HG02610 (cell line): ENCODE measurements around the gene RBM39.
"Not testable (repeated sequence)": the region's sequence is repeated elsewhere in the genome, so short reads cannot be mapped to it uniquely, and the experiment has no call there.

Source experiments
- ATAC-seq: cut with Tn5 transposase; IDR thresholded peaks from one replicate; pipeline ENCODE4 v1.9.1; 2021; ENCODE audit warnings: mild to moderate bottlenecking, moderate library complexity; ENCODE audit not compliant: unreplicated experiment

RBM39 gene

DNA sequence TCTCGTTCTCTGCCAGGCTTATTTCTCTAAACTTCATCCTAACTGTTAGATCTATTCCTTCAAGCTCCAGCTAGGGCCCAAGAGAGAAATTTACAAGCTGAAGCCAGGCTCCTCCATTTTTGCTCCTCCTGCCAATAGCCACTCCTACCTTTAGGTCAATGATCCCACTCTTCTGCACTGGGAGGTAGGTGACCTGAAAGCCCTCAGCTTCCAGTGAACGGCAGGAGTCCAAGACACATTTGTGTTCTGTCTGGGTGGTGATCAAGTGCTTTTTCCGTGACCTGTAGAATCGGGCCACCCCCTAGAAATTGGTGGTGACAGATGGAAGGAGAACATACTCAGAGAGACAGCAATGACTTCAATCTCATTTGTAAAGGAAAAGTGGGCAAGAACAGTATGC, 51.8 kb downstream of the RBM39 start:
- ATAC-seq: no peak

DNA sequence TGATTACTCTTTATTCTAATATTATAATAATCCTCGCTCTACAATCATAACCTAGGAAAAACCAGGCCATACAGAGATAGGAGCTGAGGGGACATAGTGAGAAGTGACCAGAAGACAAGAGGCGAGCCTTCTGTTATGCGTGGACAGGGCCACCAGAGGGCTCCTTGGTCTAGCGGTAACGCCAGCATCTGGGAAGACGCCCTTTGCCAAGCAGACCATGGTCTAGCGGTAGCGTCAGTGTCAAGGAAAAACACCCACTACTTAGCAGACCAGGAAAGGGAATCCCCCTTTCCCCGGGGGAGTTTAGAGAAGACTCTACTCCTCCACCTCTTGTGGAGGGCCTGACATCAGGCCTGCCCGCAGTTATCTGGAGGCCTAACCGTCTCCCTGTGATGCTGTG, 55.2 kb downstream of the RBM39 start:
- not testable (repeated sequence) for ATAC-seq

DNA sequence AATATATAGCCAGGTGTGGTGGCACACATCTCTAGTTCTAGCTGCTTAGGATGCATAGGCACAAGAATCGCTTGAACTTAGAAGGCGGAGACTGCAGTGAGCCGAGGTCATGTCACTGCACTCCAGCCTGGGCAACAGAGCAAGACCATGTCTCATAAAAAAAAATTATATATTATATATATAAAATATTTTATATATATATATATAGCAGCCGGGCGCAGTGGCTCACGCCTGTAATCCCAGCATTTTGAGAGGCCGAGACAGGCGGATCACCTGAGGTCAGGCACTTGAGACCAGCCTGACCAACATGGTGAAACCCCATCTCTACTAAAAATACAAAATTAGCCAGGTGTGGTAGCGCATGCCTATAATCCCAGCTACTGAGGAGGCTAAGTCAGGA, 56.7 kb downstream of the RBM39 start:
- not testable (repeated sequence) for ATAC-seq

DNA sequence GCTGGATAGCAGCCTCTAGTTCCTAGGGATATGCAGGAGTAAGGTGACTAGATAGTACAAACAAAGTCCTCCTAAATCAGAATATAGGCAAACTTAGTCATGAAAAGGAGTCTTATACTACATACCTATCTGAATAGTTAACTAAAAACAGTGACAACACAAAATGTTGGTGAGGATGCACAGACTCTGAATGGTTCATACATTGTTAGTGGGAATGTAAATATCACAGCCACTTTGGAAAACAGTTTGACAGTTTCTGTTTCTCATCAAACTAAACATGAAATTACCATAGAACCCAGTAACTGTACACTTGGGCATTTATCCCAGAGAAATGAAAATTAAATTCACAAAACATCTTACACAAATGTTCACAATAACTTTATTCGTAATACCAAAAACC, 60.1 kb downstream of the RBM39 start:
- ATAC-seq: no peak

DNA sequence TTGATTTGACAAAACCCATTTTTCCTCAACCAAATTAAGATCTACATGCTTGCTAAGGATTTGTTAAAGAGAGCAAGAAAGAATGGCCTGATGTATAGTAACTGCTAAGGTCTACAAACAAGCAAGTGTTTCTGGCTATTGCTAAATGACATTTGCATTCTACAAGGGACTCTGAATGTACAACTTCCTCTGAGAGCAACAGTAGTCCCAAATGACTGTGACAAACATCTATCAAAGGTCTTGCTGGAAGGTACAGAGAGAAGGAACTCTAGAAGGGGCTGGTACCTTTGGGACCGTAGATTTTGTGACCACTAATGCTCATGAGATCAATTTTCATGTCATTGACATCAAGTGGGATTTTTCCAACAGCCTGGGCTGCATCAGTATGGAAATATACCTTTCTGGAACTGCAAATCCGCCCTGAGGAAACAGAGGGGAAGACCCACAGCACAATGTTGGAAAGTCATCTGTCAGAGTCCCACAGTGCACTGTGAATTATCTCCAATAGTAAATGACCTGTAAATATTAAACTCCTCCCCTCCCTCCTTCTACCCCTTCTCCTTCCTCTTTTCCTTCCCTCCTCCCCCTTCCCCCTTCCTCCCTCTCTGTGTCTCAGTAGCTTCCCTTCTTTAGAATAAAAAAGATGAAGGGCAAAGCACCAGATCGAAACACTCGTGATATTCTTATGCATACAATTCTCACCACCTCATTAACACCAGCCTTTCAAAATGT, 61.4 kb downstream of the RBM39 start:
- ATAC-seq: no peak

DNA sequence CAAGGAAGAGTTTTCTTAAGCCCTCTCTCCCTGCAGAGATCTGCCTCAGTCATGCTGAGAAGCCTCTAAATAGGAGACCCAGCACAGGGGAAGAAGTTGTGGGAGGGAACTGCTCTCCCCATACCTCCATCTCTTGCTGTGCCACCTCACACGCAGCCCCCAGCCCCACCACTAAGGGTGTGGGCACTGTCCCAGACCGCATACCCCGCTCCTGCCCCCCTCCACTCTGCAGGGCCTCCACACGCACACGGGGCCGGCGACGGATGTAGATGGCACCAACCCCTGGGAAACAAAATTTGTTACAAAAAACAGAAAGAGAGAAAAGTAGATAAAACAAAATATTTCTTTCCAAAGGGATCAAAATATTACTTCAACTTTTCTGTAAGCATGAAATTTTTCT, 67.1 kb downstream of the RBM39 start:
- no peak for ATAC-seq

DNA sequence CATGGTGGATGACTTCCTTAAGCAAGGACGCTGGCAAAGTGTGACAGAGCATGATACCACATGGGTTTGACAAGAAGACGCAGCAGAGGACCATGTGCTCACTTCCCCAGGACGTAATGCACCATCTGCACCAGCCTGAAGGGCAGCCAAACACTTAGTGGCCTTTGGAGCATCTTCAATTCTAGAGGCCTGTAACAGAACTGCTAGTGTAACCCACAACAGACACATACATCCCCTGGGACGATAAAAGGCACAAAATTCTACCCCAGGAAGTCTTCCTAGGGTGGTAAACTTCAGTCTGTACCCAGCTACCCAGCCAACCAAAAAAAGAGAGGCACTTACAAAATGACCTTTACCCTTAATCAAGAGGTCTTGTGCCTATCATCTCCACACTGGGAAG, 68.2 kb downstream of the RBM39 start:
- no peak for ATAC-seq

DNA sequence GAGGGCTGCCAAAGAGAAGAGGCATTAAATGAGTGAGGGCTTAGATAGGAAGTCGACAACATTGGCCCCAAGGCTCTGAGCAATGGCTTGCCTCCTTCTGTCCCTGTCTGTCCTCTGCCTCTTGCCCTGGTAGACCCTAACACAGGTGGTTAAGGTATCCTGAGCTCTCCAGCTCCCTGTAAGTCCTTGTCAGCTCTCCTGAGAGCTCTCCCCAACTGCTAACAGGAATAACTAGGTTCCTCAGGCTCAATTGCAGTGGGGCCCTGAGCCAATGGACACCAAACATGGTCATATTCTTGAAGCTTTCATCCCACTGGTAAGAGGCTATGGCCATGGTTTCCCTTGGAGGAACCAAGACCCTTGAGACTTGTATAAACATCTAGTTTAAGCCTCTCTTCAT, 72.4 kb downstream of the RBM39 start:
- ATAC-seq: no peak

DNA sequence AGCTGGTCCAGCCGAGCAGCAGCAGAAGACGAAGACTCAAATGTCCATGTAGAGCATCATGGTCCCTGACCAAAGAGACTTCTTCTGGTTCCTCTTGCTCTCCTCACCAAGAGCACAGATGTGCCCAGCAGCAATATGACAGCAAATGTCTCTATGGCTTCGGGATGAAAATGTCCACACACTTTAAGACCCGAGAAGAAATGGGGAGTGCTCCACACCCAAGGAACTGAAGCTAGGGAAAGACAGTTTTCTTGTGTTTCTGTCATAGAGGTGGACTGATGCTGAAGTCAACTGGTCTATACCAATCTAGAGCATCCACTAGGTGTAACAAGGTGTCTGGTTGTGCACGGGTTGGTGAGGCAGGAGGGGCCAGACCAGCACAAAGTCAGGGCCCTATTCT, 72.8 kb downstream of the RBM39 start:
- no peak for ATAC-seq

DNA sequence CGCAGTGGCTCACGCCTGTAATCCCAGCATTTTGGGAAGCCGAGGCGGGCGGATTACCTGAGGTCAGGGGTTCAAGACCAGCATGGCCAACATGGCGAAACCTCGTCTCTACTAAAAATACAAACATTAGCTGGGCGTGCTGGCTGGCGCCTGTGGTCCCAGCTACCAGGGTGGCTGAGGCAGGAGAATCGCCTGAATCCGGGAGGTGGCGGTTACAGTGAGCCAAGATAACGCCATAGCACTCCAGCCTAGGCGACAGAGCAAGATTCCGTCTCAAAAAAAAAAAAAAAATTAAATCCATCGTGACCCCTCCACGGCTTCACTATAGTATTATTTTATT, 76.1 kb downstream of the RBM39 start:
- ATAC-seq: no peak

DNA sequence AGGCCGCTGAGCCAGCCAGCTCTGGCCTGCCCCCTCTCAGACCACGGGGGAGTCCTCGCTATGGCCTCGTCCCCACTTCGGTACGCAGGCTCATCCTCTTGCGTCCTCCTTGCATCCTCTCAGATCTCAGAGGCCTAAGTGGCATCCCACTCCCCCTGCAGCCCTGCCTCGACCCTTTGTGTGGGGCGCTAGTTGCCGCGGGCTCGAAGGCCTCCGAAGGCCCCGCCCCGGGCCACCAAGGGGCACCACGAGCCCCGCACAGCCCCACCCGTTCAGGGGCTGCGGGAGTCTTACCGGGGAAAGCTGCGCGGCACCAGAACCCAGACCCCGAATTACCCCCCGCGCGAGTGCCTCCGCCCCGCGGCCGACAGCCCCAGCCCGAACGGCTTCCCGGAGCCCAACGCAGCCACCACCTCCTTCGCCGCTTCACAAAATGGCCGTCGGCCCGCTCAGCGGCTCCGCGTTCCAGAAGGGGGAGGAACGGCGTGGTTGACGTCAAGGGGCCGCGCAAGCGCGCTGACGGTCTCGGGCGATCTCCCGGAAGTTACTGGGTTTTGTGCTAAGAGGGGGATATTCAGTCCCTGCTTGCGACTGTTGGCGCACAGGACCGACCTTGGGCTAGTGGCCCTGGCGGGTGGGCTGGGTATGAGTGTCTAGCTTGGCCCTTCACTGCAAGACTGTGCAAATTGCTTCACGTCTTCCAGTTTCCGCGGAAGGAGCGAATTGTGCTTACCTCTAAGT, 77.4 kb downstream of the RBM39 start, which contains the start of the genes CPNE1 and RBM12:
Gene CPNE1, minus strand, starts transcription at position 435 of the 741 bp plus-strand sequence. CDS start 31,977 bp downstream, outside the sequence.
Gene RBM12, minus strand, starts transcription at position 435 of the 741 bp plus-strand sequence. CDS start 9,578 bp downstream, outside the sequence.
- peak; percentile 72 for ATAC-seq

DNA sequence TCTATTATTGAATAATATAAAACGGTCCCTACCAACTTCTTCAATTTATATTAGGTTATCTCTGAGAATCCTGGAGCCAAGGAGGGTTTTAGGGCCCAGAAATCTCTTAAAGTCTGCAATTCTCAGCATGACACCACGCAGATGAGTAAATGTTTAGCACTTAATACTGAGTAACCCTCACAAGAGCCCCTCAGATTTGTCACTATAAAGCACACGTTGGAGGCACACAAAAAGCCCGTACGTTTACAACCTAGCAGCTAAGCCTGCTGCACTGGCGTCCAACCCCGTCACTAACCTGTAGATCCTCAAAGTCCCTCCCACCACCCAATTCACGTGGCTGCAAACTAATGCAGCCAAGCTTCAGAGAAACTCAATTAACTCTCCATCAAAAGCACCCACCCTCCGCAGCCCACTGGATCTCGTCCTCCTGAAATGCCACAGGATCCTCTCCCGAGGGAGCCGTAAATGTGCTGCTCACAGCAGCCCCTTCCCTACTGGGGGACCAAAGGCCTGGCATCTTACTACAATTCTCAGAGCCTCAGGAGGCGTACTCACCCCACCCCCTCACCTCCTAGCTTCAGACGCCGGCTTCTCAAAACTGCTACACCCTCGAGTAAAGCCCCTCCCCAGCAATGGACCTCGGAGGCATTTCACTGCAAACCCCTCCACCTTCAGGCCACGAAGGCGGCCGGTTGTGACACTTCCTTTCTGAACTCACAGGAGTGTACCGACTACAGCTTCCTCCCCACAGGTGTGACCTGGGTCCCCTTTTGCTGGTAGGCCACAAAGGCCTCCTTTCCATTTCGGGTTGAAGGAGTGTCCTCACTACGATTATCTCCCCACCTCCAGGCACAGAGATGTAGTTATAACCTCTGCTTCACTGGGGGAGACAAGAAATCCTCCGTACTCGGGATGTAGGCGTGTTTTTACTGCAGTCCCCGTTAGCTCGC, 78.3 kb downstream of the RBM39 start:
- peak; percentile 24 for ATAC-seq

DNA sequence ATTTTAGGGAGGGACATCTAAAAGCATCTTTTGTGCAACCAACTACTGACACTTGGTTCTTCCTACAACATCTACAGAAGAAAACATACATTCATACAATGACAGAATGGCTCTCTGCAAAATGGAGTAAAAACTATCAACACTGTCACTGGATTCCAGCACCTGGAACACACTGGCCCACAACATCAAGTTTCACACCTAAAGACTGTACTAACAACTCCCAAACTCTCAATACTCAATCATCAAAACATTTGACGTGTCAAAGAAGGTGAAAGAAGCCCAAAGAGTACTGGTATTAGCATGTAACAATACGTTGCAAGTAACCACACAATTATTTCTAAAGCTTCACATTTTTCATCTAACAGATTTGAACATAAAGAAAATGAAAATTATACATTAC, 79.5 kb downstream of the RBM39 start:
- ATAC-seq: no peak

DNA sequence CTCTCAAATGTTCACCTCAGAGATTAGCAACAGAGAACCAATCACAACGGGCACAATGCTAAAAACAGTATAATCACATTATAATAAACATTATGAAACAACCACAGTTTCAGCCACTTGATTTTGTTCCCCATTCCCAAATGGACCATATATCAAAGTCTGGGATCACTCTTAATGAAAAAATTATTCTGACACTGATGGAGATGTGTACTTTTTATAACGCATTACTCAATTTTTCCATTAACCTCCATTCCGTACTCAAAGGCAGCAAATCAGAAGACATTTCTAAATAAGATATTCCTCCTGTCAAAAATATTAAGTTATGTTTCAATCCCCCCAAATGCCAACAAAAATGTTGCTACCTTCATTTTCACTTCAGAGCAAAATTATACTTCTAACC, 80.2 kb downstream of the RBM39 start:
- ATAC-seq: no peak

DNA sequence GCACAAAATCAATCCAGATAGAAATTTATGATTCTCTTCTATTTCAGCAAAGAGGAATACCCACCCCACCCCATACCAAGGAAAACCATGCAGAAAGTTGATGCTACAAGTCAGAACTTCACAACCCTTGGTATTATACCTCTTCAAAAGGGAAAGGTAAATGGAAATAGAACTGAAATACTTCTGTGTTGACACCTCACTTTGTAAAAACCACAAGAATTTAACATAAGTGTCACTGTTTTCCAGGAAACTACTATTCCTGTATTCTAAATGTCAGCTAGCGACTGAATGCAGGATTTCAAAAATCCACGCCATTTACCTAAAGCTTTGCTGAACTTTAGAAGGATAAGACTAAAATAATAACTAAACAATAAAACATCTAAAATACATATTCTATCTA, 81.0 kb downstream of the RBM39 start:
- ATAC-seq: no peak

DNA sequence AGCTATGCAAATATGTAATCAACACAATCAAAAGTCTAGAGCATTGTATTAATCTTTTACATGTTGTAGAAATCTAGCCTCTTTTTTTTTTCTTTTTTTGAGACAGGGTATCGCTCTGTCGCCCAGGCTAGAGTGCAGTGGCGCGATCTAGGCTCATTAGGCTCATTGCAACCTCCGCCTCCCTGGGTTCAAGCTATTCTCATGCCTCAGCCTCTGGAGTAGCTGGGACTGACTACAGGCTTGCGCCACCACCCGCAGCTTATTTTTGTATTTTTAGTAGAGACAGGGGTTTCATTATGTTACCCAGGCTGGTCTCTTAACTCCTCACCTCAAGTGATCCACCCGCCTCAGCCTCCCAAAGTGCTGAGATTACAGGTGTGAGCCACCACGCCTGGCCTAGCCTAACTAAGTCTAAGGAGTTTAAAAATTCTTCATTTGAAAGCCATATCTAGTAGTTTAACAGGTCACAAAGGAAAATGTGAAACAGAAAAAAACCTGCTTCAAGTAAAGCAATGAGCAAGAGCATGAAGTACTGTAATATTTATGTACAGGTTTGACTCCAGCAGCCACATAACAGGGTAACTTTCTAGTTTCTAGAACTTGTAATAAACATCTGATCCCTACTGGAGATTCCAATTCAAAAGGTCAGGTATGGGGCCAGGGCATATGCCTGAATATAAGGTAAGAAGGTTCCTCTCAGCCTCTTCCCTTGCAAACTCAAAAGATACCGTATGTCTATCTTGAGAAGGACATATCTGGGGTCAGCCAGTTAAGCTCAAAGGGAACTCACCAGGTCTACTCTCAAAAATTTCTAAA, 81.7 kb downstream of the RBM39 start:
- ATAC-seq: no peak

DNA sequence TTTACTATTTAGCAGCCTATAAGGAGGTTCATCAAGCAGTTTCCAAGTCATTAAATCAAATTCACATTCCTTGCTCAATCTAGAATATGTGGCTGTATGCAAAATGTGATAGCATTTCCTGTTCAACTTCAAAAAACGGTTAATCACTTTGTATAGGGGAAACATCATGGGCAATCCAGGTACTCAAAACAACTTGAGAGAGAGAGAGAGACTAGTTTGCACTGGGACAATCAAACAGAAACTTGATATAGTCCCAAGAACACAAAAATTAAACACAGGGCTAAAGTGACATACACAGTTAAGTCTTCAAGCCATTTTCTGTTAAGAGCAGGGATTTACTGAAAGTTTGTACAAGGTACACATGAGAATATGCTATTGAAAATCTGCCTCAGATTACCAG, 84.8 kb downstream of the RBM39 start:
- no peak for ATAC-seq

DNA sequence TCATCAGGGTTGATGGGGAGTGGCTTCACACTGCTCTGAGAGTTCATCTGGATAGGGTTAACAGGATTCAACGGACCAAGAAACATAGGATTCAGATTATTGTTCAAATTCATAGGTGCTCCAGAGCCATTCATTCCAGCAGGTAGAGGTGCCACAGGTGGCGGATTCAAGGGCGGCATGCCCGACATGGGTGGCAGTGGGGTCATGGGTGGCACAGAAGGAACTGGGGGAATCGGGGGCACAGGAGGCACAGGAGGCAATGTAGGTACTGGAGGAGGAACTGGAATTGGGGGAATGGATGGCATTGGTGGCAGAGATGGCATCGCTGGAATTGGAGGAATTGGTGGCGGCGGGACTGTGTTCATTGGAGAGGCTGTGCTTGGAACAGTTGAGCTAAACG, 87.6 kb downstream of the RBM39 start:
- ATAC-seq: no peak

DNA sequence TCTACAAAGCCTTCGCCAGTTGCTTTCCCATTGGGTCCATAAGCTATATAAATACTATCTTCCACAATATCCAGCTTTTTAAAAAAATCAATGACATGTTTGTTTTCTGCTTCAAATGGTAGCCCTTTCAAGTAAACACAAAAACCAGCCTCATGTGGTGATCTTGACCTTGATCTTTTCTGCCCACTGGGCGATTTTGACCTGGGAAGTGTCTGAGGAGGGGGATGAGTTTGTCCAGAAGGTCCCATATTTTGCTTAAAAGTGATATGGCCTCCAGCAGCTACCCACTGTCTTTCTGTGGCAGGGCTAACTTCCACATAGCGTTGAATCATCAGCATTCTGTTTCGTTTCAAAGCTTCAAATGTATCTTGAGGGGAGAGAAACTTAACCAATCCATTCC, 88.2 kb downstream of the RBM39 start:
- no peak for ATAC-seq
